HAP-1 (cell line): ENCODE data around the gene RNASEL.

Experiments
- DNase-seq, 2 experiments: peaks; one replicate each; pipeline ENCODE4 v3.0.0-alpha.2; 2016 to 2020; ENCODE audit warnings: low spot score in 2 of 2
- H3K27me3 ChIP-seq: fragments of 250-450 bp; sonication (Bioruptor Pico); 2 replicates; pipeline ENCODE4 v1.5.1; 2020; ENCODE audit warnings: low read depth, mild to moderate bottlenecking, moderate library complexity
- H3K36me3 ChIP-seq: fragments of 250-450 bp; sonication (Bioruptor Pico); replicated peaks from 2 replicates; pipeline ENCODE4 v1.5.1; 2020; ENCODE audit warnings: mild to moderate bottlenecking
- H3K4me1 ChIP-seq: fragments of 250-450 bp; sonication (Bioruptor Pico); 2 replicates; pipeline ENCODE4 v1.5.1; 2020; ENCODE audit warnings: mild to moderate bottlenecking
- H3K4me3 ChIP-seq: fragments of 250-450 bp; sonication (Bioruptor Pico); 2 replicates; pipeline ENCODE4 v1.5.1; 2020; ENCODE audit warnings: mild to moderate bottlenecking, moderate library complexity
- H3K9me3 ChIP-seq: fragments of 250-450 bp; sonication (Bioruptor Pico); 2 replicates; pipeline ENCODE4 v1.5.1; 2020; ENCODE audit warnings: mild to moderate bottlenecking, moderate library complexity
- in situ Hi-C: fragments of 300-500 bp; cut with MboI; formaldehyde crosslinking; loops from 3 replicates; pipeline ENCODE4 v1.14.3; 2020; ENCODE audit warnings: low sequenced_read_pairs, inconsistent platforms, mixed read lengths

Gene RNASEL

GRCh38 chr1:182601416-182601786 is 12.3 kb upstream of the RNASEL start:
- H3K4me3 ChIP-seq, result no peak overlapping the region
- peaks cover 15% of the 10 kb centered on the region for H3K4me1 ChIP-seq
- peak; percentile 75 to 82 for DNase-seq
- peaks cover 34% of the 10 kb centered on the region for H3K36me3 ChIP-seq
- no peaks in the 10 kb centered on the region for H3K27me3 ChIP-seq
- H3K9me3 ChIP-seq, result no peaks in the 10 kb centered on the region
- in situ Hi-C loops, result no loop called here

- Histone ChIP-seq H3K4me3 (no peak overlapping the region), H3K4me1 (peaks cover 15% of the 10 kb centered on the region), H3K9me3 (no peaks in the 10 kb centered on the region), H3K27me3 (no peaks in the 10 kb centered on the region), H3K36me3 (peaks cover 34% of the 10 kb centered on the region)
- in situ Hi-C loops, result no loop called here
- no peak for DNase-seq
Measured at GRCh38 chr1:182600745-182601415, 11.8 kb upstream of the RNASEL start.

GRCh38 chr1:182600036-182600713 is 11.1 kb upstream of the RNASEL start:
- Histone ChIP-seq H3K9me3 (no peaks in the 10 kb centered on the region), H3K27me3 (no peaks in the 10 kb centered on the region), H3K4me3 (no peak overlapping the region), H3K36me3 (peaks cover 34% of the 10 kb centered on the region), H3K4me1 (peaks cover 15% of the 10 kb centered on the region)
- no peak for DNase-seq
- in situ Hi-C loops, result no loop called here

- peaks cover 10% of the 10 kb centered on the region for H3K4me1 ChIP-seq
- H3K27me3 ChIP-seq, result no peaks in the 10 kb centered on the region
- H3K36me3 ChIP-seq, result peaks cover 34% of the 10 kb centered on the region
- in situ Hi-C loops, result loop anchor here (5.0 kb wide), 1 partner anchor 188 kb away; the partner anchor contains the start of gene NPL
- H3K4me3 ChIP-seq, result no peak overlapping the region
- no peaks in the 10 kb centered on the region for H3K9me3 ChIP-seq
- peak in 1 of 2 experiments; percentile 42 for DNase-seq
Measured at GRCh38 chr1:182599339-182599738, 10.3 kb upstream of the RNASEL start.

GRCh38 chr1:182598296-182598695 is 9.2 kb upstream of the RNASEL start:
- DNase-seq, result no peak
- no peaks in the 10 kb centered on the region for H3K9me3 ChIP-seq
- H3K4me1 ChIP-seq, result peaks cover 10% of the 10 kb centered on the region
- peaks cover 34% of the 10 kb centered on the region for H3K36me3 ChIP-seq
- H3K27me3 ChIP-seq, result no peaks in the 10 kb centered on the region
- in situ Hi-C loops, result loop anchor here (5.0 kb wide), 1 partner anchor 189 kb away; the partner anchor contains the start of gene NPL
- no peak overlapping the region for H3K4me3 ChIP-seq

- H3K4me3 ChIP-seq, result no peak overlapping the region
- DNase-seq, result no peak
- H3K36me3 ChIP-seq, result peaks cover 33% of the 10 kb centered on the region
- in situ Hi-C loops, result loop anchor here (5.0 kb wide), 1 partner anchor 190 kb away; the partner anchor contains the start of gene NPL
- H3K4me1 ChIP-seq, result peaks cover 3% of the 10 kb centered on the region
- H3K9me3 ChIP-seq, result no peaks in the 10 kb centered on the region
- H3K27me3 ChIP-seq, result no peaks in the 10 kb centered on the region
Measured at GRCh38 chr1:182596934-182597333, 7.9 kb upstream of the RNASEL start.

- in situ Hi-C loops, result loop anchor here (5.0 kb wide), 1 partner anchor 192 kb away; the partner anchor contains the start of gene NPL
- DNase-seq, result peak in 1 of 2 experiments; percentile 80
- Histone ChIP-seq H3K4me1 (no peaks in the 10 kb centered on the region), H3K4me3 (no peak overlapping the region), H3K36me3 (peaks cover 21% of the 10 kb centered on the region), H3K9me3 (no peaks in the 10 kb centered on the region), H3K27me3 (no peaks in the 10 kb centered on the region)
Measured at GRCh38 chr1:182595641-182596240, 6.7 kb upstream of the RNASEL start.

GRCh38 chr1:182589931-182590330 is 875 bp upstream of the RNASEL start:
- H3K9me3 ChIP-seq, result no peaks in the 10 kb centered on the region
- H3K36me3 ChIP-seq, result no peaks in the 10 kb centered on the region
- no peaks in the 10 kb centered on the region for H3K27me3 ChIP-seq
- peaks cover 6% of the 10 kb centered on the region for H3K4me1 ChIP-seq
- no peak for DNase-seq
- in situ Hi-C loops, result no loop called here
- no peak overlapping the region for H3K4me3 ChIP-seq

- Histone ChIP-seq H3K9me3 (no peaks in the 10 kb centered on the region), H3K36me3 (no peaks in the 10 kb centered on the region), H3K4me3 (no peak overlapping the region), H3K4me1 (peaks cover 6% of the 10 kb centered on the region), H3K27me3 (no peaks in the 10 kb centered on the region)
- in situ Hi-C loops, result no loop called here
- DNase-seq, result no peak
Measured at GRCh38 chr1:182589520-182589919, 464 bp upstream of the RNASEL start.

- H3K27me3 ChIP-seq, result no peaks in the 10 kb centered on the region
- peaks cover 6% of the 10 kb centered on the region for H3K4me1 ChIP-seq
- H3K9me3 ChIP-seq, result no peaks in the 10 kb centered on the region
- in situ Hi-C loops, result no loop called here
- H3K4me3 ChIP-seq, result peak overlapping the region; percentile 40
- no peaks in the 10 kb centered on the region for H3K36me3 ChIP-seq
- no peak for DNase-seq
Measured at GRCh38 chr1:182587666-182588499, 1.2 kb downstream of the RNASEL start.

GRCh38 chr1:182587093-182587492 is 2.0 kb downstream of the RNASEL start:
- Histone ChIP-seq H3K27me3 (no peaks in the 10 kb centered on the region), H3K36me3 (no peaks in the 10 kb centered on the region), H3K4me1 (peaks cover 6% of the 10 kb centered on the region), H3K9me3 (no peaks in the 10 kb centered on the region), H3K4me3 (no peak overlapping the region)
- in situ Hi-C loops, result no loop called here
- DNase-seq, result no peak

- DNase-seq, result no peak
- H3K9me3 ChIP-seq, result no peaks in the 10 kb centered on the region
- H3K4me3 ChIP-seq, result no peak overlapping the region
- H3K27me3 ChIP-seq, result no peaks in the 10 kb centered on the region
- H3K36me3 ChIP-seq, result no peaks in the 10 kb centered on the region
- H3K4me1 ChIP-seq, result peaks cover 6% of the 10 kb centered on the region
- in situ Hi-C loops, result no loop called here
Measured at GRCh38 chr1:182586380-182586779, 2.7 kb downstream of the RNASEL start.

GRCh38 chr1:182584746-182585145 is 4.3 kb downstream of the RNASEL start:
- H3K27me3 ChIP-seq, result no peaks in the 10 kb centered on the region
- H3K36me3 ChIP-seq, result no peaks in the 10 kb centered on the region
- no peaks in the 10 kb centered on the region for H3K9me3 ChIP-seq
- in situ Hi-C loops, result no loop called here
- DNase-seq, result no peak
- no peak overlapping the region for H3K4me3 ChIP-seq
- peaks cover 6% of the 10 kb centered on the region for H3K4me1 ChIP-seq
